HG02870 (cell line): Measurements from ENCODE around the gene CD180.

Experiments used
- ATAC-seq: cut with Tn5 transposase; IDR thresholded peaks from one replicate; pipeline ENCODE4 v1.9.1; 2021; ENCODE audit warnings: mild to moderate bottlenecking, moderate library complexity; ENCODE audit not compliant: unreplicated experiment

Gene CD180

DNA sequence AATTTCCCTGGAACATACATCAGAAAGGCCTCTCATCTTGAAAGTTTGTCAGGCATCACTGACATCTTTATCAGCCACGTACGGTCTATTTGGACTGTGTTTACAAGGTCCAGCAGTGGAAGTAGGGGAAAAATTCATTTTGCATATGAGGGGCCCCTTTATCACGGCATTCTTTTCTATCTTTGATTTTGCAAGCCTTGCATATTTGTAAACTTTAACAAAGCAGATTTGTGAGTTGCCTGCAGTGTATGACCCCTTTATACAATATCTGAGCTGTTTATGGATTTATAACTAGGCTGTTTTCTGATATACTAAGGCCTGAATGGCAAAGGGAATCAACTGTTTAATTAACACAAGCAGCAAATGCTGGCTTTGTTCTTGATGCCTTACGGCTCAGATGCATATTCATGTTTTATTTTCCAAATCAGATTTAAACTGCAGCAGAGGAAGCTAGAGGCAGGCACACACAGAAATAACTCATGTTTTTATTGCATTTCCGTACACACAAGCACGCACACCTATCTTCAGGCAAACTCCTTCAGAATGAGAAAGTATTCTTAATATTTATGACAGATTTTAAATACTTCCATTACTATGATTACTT is 61.1 kb downstream of the CD180 start:
- ATAC-seq = no peak

DNA sequence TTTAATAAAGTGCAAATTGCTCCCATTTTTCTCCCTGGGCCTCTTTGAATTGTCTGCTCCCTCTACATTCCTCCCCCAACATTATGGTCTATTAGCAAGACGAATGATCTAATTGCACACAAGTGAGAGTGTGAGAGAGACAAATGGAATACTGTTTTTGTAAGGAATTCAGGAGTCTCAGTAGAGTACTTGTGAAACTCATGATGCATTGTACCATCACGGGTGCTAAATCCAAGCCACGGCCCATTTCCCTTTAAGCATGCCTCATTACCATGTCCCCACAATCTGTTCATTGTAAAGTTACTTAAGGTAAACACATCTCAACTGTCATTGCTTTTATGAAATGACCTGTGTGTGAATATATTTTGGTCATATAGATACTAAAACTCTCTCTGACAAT is 62.8 kb downstream of the CD180 start:
- ATAC-seq = no peak

DNA sequence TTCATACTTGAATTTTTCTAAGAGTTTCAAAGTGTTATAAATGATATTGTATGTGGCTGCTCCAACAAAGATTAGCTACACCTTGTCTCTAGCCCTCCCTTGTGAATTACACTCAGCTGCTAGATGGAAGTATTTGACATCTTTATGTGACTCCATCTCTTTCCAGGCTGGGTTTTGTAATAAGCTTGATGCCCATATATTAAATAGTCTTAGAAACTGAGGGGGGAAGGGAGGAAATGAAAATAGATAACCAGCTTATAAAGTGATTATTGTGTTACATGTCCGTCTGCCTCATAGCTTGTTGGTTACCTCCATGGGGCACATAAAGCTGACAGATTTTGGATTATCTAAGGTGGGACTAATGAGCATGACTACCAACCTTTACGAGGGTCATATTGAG is 63.4 kb downstream of the CD180 start:
- no peak for ATAC-seq

DNA sequence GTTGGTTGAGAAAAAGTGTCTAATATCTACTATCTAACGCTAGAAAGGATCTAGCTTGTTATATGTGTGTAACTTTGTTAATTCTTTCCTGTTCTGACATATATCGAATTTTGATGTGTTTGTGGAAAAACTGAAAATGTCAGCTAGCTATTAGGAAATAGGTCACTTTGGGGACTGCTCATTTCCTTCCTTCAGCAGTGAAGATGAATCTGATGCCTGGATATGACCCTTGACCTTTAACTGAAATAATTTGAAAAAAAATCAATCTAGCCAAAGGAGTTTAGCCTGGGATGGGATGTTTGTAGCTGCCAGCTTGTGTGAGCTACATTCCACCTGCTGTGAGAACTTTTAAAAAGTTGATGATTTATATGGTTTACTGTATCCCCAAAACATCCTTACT is 66.8 kb downstream of the CD180 start:
- no peak for ATAC-seq
